GM06990 (cell line): Measurements from ENCODE around the gene VWA1.

ENCODE experiments used
- DNase-seq: peaks from one replicate; pipeline ENCODE4 v3.0.0-alpha.2; 2011; ENCODE audit not compliant: insufficient read length; ENCODE audit errors: extremely low read depth
- H3K27me3 ChIP-seq: replicated peaks from 2 replicates; pipeline ENCODE4 v1.6.0; 2011; ENCODE audit warnings: low read length; ENCODE audit not compliant: control insufficient read depth, insufficient read depth
- H3K36me3 ChIP-seq: 2 replicates; pipeline ENCODE4 v1.5.1; 2011; ENCODE audit warnings: low read length; ENCODE audit not compliant: control insufficient read depth, insufficient read depth
- H3K4me3 ChIP-seq: replicated peaks from 2 replicates; pipeline ENCODE4 v1.5.1; 2011; ENCODE audit warnings: low read depth, mild to moderate bottlenecking, control low read depth, low read length
- CTCF ChIP-seq: IDR thresholded peaks from 2 replicates; pipeline ENCODE4 v1.5.1; 2011; ENCODE audit warnings: low read length, control low read depth, mild to moderate bottlenecking, inconsistent platforms; ENCODE audit not compliant: insufficient read depth, poor library complexity, severe bottlenecking

VWA1 gene, protein sequence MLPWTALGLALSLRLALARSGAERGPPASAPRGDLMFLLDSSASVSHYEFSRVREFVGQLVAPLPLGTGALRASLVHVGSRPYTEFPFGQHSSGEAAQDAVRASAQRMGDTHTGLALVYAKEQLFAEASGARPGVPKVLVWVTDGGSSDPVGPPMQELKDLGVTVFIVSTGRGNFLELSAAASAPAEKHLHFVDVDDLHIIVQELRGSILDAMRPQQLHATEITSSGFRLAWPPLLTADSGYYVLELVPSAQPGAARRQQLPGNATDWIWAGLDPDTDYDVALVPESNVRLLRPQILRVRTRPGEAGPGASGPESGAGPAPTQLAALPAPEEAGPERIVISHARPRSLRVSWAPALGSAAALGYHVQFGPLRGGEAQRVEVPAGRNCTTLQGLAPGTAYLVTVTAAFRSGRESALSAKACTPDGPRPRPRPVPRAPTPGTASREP

DNA sequence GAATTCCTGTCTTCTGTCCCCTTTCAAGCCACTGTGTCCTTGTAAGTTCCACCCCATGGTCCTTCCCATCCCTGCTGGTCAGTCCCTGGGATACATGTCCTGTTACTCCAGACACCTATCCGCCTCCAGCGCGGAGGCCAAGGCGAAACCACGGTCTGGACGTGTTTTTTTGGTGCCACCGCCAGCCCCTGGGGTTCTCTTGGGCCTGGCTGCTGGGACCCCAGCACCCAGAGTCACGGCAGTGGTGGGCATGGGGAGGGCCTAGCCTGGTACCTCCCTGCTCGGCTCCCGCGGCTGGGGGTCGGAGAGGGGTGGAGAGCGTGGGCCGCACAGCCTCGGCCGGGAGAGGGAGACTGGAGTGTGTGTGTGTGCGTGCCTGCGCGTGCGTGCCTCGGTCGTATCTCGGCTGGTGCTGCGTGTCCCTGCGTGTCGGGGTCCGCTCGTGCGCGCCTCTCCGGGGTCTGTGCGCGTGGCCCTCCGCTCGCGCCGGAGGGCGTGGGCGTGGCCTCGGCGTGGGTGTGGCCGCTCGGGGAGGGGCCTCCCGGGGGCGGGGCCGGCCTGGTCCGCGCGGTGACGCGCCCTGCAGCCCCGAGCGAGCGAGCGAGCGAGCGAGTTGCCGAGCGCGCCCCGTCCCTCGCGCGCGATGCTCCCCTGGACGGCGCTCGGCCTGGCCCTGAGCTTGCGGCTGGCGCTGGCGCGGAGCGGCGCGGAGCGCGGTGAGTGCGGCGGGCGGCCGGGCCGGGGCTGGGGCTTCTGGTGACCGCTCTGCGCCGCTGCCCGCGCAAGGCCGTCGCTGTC lies at the start of gene VWA1:
TSS of gene VWA1 (plus strand) at position 585 of the 798 bp plus-strand sequence. CDS start at position 644, 59 bp downstream.
- H3K36me3 ChIP-seq = no peaks in the 10 kb centered on the region
- no peak for TF ChIP-seq CTCF
- H3K4me3 ChIP-seq = peak within 1 kb of the TSS; percentile 54
- DNase-seq = peak; percentile 62
- H3K27me3 ChIP-seq = no peaks in the 10 kb centered on the region; the same call in 1 of the 2 replicates

DNA sequence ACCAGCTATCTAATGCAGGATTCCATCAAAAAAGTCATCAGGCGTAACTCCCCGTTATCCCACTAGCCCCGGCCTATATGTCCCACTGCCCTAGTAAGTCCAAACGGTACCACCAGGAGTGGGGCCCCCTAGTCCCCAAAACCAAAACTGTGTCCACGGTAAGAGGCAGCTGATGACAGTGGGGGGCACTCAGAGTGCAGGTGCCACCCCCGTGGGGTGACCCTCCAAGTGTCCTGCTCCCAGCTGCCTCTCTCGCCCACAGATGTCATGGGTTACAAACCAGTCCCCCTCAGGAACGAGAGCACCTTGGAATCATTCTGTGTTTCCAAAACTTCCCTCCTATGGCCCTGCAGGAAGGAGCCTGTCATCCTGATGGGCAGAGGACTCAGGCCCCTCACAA lies 49.6 kb upstream of the VWA1 start:
- H3K4me3 ChIP-seq = no peak overlapping the region
- TF ChIP-seq CTCF = no peak
- DNase-seq = no peak
- H3K27me3 ChIP-seq = no peaks in the 10 kb centered on the region
- H3K36me3 ChIP-seq = peaks cover 34% of the 10 kb centered on the region

GRCh38 chr1:1387098-1388077 lies 48.1 kb upstream of the VWA1 start:
- TF ChIP-seq CTCF = no peak
- H3K27me3 ChIP-seq = no peaks in the 10 kb centered on the region
- DNase-seq = no peak
- H3K36me3 ChIP-seq = peaks cover 36% of the 10 kb centered on the region
- H3K4me3 ChIP-seq = no peak overlapping the region

GRCh38 chr1:1388078-1388472 lies 47.4 kb upstream of the VWA1 start:
- H3K4me3 ChIP-seq = no peak overlapping the region
- no peak for DNase-seq
- H3K36me3 ChIP-seq = peaks cover 43% of the 10 kb centered on the region
- TF ChIP-seq CTCF = no peak
- no peaks in the 10 kb centered on the region for H3K27me3 ChIP-seq

DNA sequence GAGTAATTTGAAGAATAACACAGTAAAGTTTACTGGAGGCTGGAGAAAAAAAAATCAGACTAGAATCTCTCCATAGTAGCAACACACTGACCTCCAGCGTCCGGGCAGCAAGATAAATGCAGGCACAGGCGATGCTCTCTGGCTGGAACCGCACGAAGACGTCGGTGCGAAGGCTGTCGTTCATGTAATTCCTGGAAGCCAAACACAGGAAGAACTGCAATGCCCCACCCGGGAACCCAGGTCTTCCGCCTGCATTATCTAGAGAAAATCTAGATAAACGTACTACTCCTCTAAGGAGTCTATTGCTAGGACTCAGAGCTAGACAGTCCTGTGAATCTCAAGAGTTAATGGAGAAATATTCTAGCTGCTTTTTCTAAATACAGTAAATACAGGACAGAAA lies 44.8 kb upstream of the VWA1 start:
- Histone ChIP-seq H3K36me3 (peaks cover 56% of the 10 kb centered on the region), H3K27me3 (no peaks in the 10 kb centered on the region), H3K4me3 (no peak overlapping the region)
- TF ChIP-seq CTCF = no peak
- no peak for DNase-seq
